OCI-LY1 (cell line): ENCODE results near the gene FBXL17.

ENCODE experiments used
- H2AFZ ChIP-seq: fragments of 200-600 bp; sonication (generic), shearing (Covaris generic); 2 replicates; pipeline ENCODE4 v1.6.0; 2014; ENCODE audit warnings: antibody characterized with exemption, mild to moderate bottlenecking, low read length
- H3F3A ChIP-seq: fragments of 200-600 bp; sonication (generic), shearing (Covaris generic); 2 replicates; pipeline ENCODE4 v1.6.0; 2014; ENCODE audit warnings: mild to moderate bottlenecking, antibody characterized with exemption, low read length, moderate library complexity; ENCODE audit not compliant: insufficient read depth
- H3K27ac ChIP-seq: fragments of 200-600 bp; sonication (generic); 2 replicates; pipeline ENCODE4 v1.5.1; 2014; ENCODE audit warnings: low read length, mixed run types, mild to moderate bottlenecking, low read depth; ENCODE audit not compliant: poor library complexity, severe bottlenecking
- H3K27me3 ChIP-seq: fragments of 200-600 bp; sonication (generic); 2 replicates; pipeline ENCODE4 v1.6.0; 2014; ENCODE audit warnings: antibody characterized with exemption, mild to moderate bottlenecking, low read length, moderate library complexity; ENCODE audit not compliant: insufficient read depth
- H3K36me3 ChIP-seq: fragments of 200-600 bp; sonication (generic); 2 replicates; pipeline ENCODE4 v1.6.1; 2014; ENCODE audit warnings: mild to moderate bottlenecking, antibody characterized with exemption, low read length, moderate library complexity, mixed read lengths; ENCODE audit not compliant: insufficient read depth
- H3K4me1 ChIP-seq: fragments of 200-600 bp; sonication (generic); 2 replicates; pipeline ENCODE4 v1.5.1; 2014; ENCODE audit warnings: mild to moderate bottlenecking, low read length, moderate library complexity; ENCODE audit not compliant: insufficient read depth, severe bottlenecking
- H3K4me2 ChIP-seq: fragments of 200-600 bp; sonication (generic), shearing (Covaris generic); 2 replicates; pipeline ENCODE4 v1.6.1; 2014; ENCODE audit warnings: low read length
- H3K4me3 ChIP-seq: fragments of 200-600 bp; sonication (generic); 2 replicates; pipeline ENCODE4 v1.5.1; 2014; ENCODE audit warnings: low read length, low read depth, mild to moderate bottlenecking, mixed read lengths; ENCODE audit not compliant: poor library complexity, severe bottlenecking
- H3K79me2 ChIP-seq: fragments of 200-600 bp; shearing (Covaris generic); 2 replicates; pipeline ENCODE4 v1.6.1; 2016; ENCODE audit warnings: mixed run types, low read length, mixed read lengths; ENCODE audit not compliant: insufficient read depth
- H3K9ac ChIP-seq: fragments of 200-600 bp; sonication (generic), shearing (Covaris generic); 2 replicates; pipeline ENCODE4 v1.6.1; 2014; ENCODE audit warnings: mild to moderate bottlenecking, low read length, mixed read lengths
- H3K9me2 ChIP-seq: fragments of 200-600 bp; sonication (generic), shearing (Covaris generic); 2 replicates; pipeline ENCODE4 v1.6.1; 2014; ENCODE audit warnings: low read depth, mild to moderate bottlenecking, low read length, mixed read lengths
- H3K9me3 ChIP-seq: fragments of 200-600 bp; shearing (Covaris generic); 2 replicates; pipeline ENCODE4 v1.6.1; 2014; ENCODE audit warnings: low read length, mixed read lengths
- H4K20me1 ChIP-seq: fragments of 200-600 bp; sonication (generic), shearing (Covaris generic); 2 replicates; pipeline ENCODE4 v1.6.0; 2016; ENCODE audit warnings: mild to moderate bottlenecking, low read length; ENCODE audit not compliant: insufficient read depth
- EZH2 ChIP-seq: fragments of 200-600 bp; sonication (generic), shearing (Covaris generic); IDR thresholded peaks from 2 replicates; pipeline ENCODE4 v1.8.0; 2017; ENCODE audit warnings: borderline replicate concordance, mixed run types, mild to moderate bottlenecking, antibody characterized with exemption, low read length, moderate library complexity, mixed read lengths
- TF ChIP-seq, protein P1 (sequence below): fragments of 200-600 bp; sonication (generic), shearing (Covaris generic); IDR thresholded peaks from 2 replicates; pipeline ENCODE4 v1.5.1; 2017; ENCODE audit warnings: mild to moderate bottlenecking, antibody characterized with exemption, low read length, moderate library complexity, mixed read lengths

FBXL17 gene

DNA sequence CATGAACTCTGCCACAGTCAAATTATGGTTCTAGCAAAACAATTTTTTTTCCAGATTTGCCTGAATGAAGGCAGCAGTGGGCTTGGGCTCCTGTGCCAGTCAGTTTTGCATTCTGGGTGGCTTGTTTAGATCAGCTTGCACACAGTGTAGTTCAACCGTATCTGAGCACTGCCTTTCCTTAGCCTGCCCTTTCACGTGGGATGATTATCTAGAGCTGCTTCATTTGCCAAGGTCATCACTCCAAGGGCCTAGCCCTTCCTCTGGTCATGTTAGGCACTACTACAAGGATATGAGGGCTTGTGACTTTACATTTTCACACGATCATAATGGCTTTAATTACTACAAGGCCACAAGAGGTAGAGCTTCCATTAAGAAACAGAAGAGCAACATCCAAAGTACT is 560.6 kb downstream of the FBXL17 start:
- H3K27ac ChIP-seq: no peak overlapping the region
- no peaks in the 10 kb centered on the region for H3K79me2 ChIP-seq
- H3K9me3 ChIP-seq: no peaks in the 10 kb centered on the region
- no peak overlapping the region for H3K4me2 ChIP-seq
- no peak overlapping the region for H3K9ac ChIP-seq
- H3K9me2 ChIP-seq: no peaks in the 10 kb centered on the region
- no peaks in the 10 kb centered on the region for H3F3A ChIP-seq
- H4K20me1 ChIP-seq: no peaks in the 10 kb centered on the region
- H3K4me3 ChIP-seq: no peak overlapping the region
- TF ChIP-seq, protein P1, sequence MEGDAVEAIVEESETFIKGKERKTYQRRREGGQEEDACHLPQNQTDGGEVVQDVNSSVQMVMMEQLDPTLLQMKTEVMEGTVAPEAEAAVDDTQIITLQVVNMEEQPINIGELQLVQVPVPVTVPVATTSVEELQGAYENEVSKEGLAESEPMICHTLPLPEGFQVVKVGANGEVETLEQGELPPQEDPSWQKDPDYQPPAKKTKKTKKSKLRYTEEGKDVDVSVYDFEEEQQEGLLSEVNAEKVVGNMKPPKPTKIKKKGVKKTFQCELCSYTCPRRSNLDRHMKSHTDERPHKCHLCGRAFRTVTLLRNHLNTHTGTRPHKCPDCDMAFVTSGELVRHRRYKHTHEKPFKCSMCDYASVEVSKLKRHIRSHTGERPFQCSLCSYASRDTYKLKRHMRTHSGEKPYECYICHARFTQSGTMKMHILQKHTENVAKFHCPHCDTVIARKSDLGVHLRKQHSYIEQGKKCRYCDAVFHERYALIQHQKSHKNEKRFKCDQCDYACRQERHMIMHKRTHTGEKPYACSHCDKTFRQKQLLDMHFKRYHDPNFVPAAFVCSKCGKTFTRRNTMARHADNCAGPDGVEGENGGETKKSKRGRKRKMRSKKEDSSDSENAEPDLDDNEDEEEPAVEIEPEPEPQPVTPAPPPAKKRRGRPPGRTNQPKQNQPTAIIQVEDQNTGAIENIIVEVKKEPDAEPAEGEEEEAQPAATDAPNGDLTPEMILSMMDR: no peak
- TF ChIP-seq EZH2: no peak
- H3K4me1 ChIP-seq: no peaks in the 10 kb centered on the region
- H3K27me3 ChIP-seq: no peaks in the 10 kb centered on the region
- no peaks in the 10 kb centered on the region for H3K36me3 ChIP-seq
- no peak overlapping the region for H2AFZ ChIP-seq

GRCh38 chr5:107820429-107820828 is 561.5 kb downstream of the FBXL17 start:
- Histone ChIP-seq H3K4me2 (no peak overlapping the region), H3K4me1 (no peaks in the 10 kb centered on the region), H4K20me1 (no peaks in the 10 kb centered on the region), H3K36me3 (no peaks in the 10 kb centered on the region), H3K4me3 (no peak overlapping the region), H3K79me2 (no peaks in the 10 kb centered on the region), H3F3A (no peaks in the 10 kb centered on the region), H3K9ac (no peak overlapping the region), H3K27me3 (no peaks in the 10 kb centered on the region), H3K9me2 (no peaks in the 10 kb centered on the region), H3K27ac (no peak overlapping the region), H2AFZ (no peak overlapping the region), H3K9me3 (no peaks in the 10 kb centered on the region)
- no peak for TF ChIP-seq EZH2

GRCh38 chr5:107817951-107818350 is 563.9 kb downstream of the FBXL17 start:
- Histone ChIP-seq H3F3A (no peaks in the 10 kb centered on the region), H3K27ac (no peak overlapping the region), H3K79me2 (no peaks in the 10 kb centered on the region), H3K9ac (no peak overlapping the region), H3K4me2 (no peak overlapping the region), H3K27me3 (no peaks in the 10 kb centered on the region), H4K20me1 (no peaks in the 10 kb centered on the region), H3K36me3 (no peaks in the 10 kb centered on the region), H3K4me3 (no peak overlapping the region), H3K9me3 (no peaks in the 10 kb centered on the region), H2AFZ (no peak overlapping the region), H3K9me2 (no peaks in the 10 kb centered on the region), H3K4me1 (peaks cover 6% of the 10 kb centered on the region)
- TF ChIP-seq EZH2: no peak
- TF ChIP-seq, protein P1: no peak

DNA sequence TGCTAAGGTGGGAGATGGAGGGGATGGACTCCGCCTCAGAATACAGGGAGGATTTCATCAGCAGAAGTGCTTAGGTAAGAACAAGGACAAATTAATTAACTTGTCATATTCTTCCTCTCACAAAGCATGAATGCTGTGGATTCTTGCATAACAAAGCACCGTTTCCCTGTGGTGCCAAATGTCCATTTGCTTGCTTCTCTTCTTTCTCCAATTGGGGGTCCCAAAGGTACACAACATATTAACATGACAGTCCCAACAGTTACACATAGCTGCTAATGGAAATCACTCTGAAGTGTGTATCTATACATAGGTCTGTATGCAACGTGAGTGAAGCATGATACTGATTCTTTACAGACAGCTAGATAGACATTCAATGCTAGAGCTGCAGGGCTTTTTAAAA is 564.5 kb downstream of the FBXL17 start:
- H3K4me3 ChIP-seq: no peak overlapping the region
- no peak overlapping the region for H3K27ac ChIP-seq
- H4K20me1 ChIP-seq: no peaks in the 10 kb centered on the region
- H3K36me3 ChIP-seq: no peaks in the 10 kb centered on the region
- H3K4me1 ChIP-seq: peaks cover 11% of the 10 kb centered on the region
- H3K9me3 ChIP-seq: no peaks in the 10 kb centered on the region
- H3K9me2 ChIP-seq: no peaks in the 10 kb centered on the region
- H3K4me2 ChIP-seq: no peak overlapping the region
- H3K79me2 ChIP-seq: no peaks in the 10 kb centered on the region
- no peaks in the 10 kb centered on the region for H3K27me3 ChIP-seq
- TF ChIP-seq, protein P1: no peak
- no peak for TF ChIP-seq EZH2
- H2AFZ ChIP-seq: no peak overlapping the region
- no peak overlapping the region for H3K9ac ChIP-seq
- no peaks in the 10 kb centered on the region for H3F3A ChIP-seq
